Spleen (tissue), 7 donors: ENCODE results near the gene PRRX1.

Experiments used
- POLR2A ChIP-seq, 3 donors: fragments of 450-650 bp; IDR thresholded peaks; one replicate each; pipeline ENCODE4 v1.5.1; 2017; ENCODE audit warnings: antibody characterized with exemption in 3 of 3, mild to moderate bottlenecking in 1 of 3
- TF ChIP-seq, protein P1 (sequence below), 11 experiments: fragments of 200-600 bp in 7 of 11; fragments of 450-650 bp in 4 of 11; sonication (generic) in 4 of 11; IDR thresholded peaks in 8 of 11; conservative IDR thresholded peaks in 3 of 11; 1 replicate in 7 of 11; 2 replicates in 4 of 11; pipeline versions ENCODE4 v1.4.0 to v1.8.0; 2016 to 2021; ENCODE audit warnings: antibody characterized with exemption in 11 of 11, inconsistent platforms in 4 of 11, mild to moderate bottlenecking in 1 of 11
- donor health status: DM: no; HTN: no; CAD: no; lungs with moderate emphysema.
- donor health status: DM: no; HTN: no; CAD: no.
- donor health status: DM: no; HTN: no; CAD: no.

DNA sequence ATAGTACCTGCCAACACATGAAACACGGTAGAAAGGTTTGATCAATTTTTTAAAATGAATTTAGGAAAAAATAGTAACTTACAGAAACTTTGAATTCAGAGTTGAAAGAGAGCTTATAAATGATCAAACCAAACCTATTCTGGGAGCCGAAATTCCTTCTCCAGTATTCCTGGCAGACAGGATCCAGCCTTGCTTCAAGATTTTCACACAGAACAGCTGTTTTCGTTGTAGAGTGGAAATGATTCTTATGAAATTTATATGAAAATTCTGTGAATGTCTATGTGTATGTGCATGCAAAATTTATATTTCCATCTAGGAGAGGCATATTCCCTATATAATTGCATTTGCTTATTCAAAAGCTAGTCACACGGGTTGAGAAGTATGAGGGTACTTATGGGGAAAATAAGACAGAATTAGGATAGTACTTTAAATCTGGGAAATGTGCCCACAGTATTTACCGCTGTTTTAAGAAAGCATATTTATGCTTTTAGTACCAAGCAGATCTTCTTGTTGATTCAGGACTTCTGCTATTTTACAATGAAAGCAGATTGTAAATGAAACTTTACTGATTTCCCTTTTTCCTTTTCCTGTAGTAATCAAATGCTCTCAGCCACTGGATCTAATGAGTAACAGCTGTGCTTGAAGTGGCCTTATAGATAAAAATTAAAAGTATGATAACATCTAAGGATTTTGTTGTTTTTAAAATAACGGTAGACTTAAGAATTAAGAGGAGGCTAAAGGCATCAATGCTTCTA, 30.4 kb downstream of the PRRX1 start:
- TF ChIP-seq, protein P1, sequence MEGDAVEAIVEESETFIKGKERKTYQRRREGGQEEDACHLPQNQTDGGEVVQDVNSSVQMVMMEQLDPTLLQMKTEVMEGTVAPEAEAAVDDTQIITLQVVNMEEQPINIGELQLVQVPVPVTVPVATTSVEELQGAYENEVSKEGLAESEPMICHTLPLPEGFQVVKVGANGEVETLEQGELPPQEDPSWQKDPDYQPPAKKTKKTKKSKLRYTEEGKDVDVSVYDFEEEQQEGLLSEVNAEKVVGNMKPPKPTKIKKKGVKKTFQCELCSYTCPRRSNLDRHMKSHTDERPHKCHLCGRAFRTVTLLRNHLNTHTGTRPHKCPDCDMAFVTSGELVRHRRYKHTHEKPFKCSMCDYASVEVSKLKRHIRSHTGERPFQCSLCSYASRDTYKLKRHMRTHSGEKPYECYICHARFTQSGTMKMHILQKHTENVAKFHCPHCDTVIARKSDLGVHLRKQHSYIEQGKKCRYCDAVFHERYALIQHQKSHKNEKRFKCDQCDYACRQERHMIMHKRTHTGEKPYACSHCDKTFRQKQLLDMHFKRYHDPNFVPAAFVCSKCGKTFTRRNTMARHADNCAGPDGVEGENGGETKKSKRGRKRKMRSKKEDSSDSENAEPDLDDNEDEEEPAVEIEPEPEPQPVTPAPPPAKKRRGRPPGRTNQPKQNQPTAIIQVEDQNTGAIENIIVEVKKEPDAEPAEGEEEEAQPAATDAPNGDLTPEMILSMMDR (IDR thresholded peaks at IDR 0.05 in 8 of 11, conservative IDR thresholded peaks at IDR 0.05 in 3 of 11) = no peak
- TF ChIP-seq POLR2A (IDR thresholded peaks at IDR 0.05) = no peak
